Adrenal gland (tissue), 12 donors: ENCODE data around the gene MRPS24. TPM values are rescaled to one million over a fixed set of nuclear protein-coding genes. Genes with fewer than 3 reads are reported as not detected.

Source experiments
- DNase-seq, 7 donors: peaks; one replicate each; pipeline ENCODE4 v3.0.0-alpha.2; 2019 to 2020
- H3K27ac ChIP-seq, 5 donors: fragments of 200-600 bp; sonication (generic) in 4 of 5; 1 replicate in 3 of 5; 2 replicates in 2 of 5; pipeline versions ENCODE4 v1.5.1 to v1.8.0; 2016 to 2020; ENCODE audit warnings: mild to moderate bottlenecking in 1 of 5
- H3K27me3 ChIP-seq: fragments of 200-600 bp; 2 replicates; pipeline ENCODE4 v1.8.0; 2021
- H3K36me3 ChIP-seq, 2 donors: fragments of 200-600 bp; replicated peaks in 1 of 2; 1 replicate in 1 of 2; 2 replicates in 1 of 2; pipeline versions ENCODE4 v1.5.1 to v1.8.0; 2018 to 2022
- H3K4me1 ChIP-seq, 2 donors: fragments of 200-600 bp; replicated peaks in 1 of 2; 1 replicate in 1 of 2; 2 replicates in 1 of 2; pipeline versions ENCODE4 v1.5.1 to v1.8.0; 2018 to 2021
- H3K4me3 ChIP-seq, 4 donors: fragments of 200-600 bp; sonication (generic) in 3 of 4; one replicate each; pipeline ENCODE4 v1.5.1; 2016 to 2018
- H3K9me3 ChIP-seq, 3 donors: fragments of 200-600 bp; sonication (generic) in 1 of 3; replicated peaks in 1 of 3; 1 replicate in 2 of 3; 2 replicates in 1 of 3; pipeline versions ENCODE4 v1.5.1 to v1.8.0; 2016 to 2021
- POLR2A ChIP-seq, 2 donors: fragments of 450-650 bp; IDR thresholded peaks; one replicate each; pipeline ENCODE4 v1.6.1; 2017; ENCODE audit warnings: antibody characterized with exemption in 2 of 2, mild to moderate bottlenecking in 2 of 2, moderate library complexity in 1 of 2
- whole genome bisulfite sequencing, 4 donors: extraction: QIAGEN DNeasy Blood & Tissue Kit in 2 of 4; methylation state at CpG; one replicate each; pipeline versions ENCODE4 v1.1.5 to v1.1.7; 2013 to 2017; 5-methylcytosine and 5-hydroxymethylcytosine counted together
- intact Hi-C, 2 donors: fragments of 100-400 bp; cut with DNase I; formaldehyde crosslinking; loops; one replicate each; pipeline versions ENCODE4 v1.14.1 to v1.15.0; 2022 to 2023
- polyA plus RNA-seq, 3 donors: library from polyadenylated mRNA; stranded (reverse); fragments of 200-250 nt in 2 of 3; fragments of 350-450 nt in 1 of 3; fragmentation: Illumina TruSeq in 1 of 3; extraction: RNeasy Lipid Tissue Mini Kit (QIAGEN cat#74804) in 1 of 3; gene quantifications; one replicate each; pipeline ENCODE4 v1.2.3, GENCODE V29; 2013 to 2014
- total RNA-seq, 9 donors: library from RNA; depleted of rRNA in 4 of 9; stranded (reverse); fragments of >200 nt in 4 of 9; fragments of 120-200 nt in 1 of 9; fragmentation: NEBNext Ultra II Directional in 1 of 9; extraction: Animal tissue kit (Norgen Biotek cat#: 25700) in 1 of 9; gene quantifications; one replicate each; pipeline versions ENCODE4 v1.1.0 to v1.2.4, GENCODE V29; 2013 to 2023
- TF ChIP-seq, protein P1 (sequence below), 6 experiments: fragments of 450-650 bp in 4 of 6; fragments of 200-600 bp in 2 of 6; sonication (generic) in 1 of 6; IDR thresholded peaks; 1 replicate in 5 of 6; 2 replicates in 1 of 6; pipeline versions ENCODE4 v1.5.1 to v1.8.0; 2016 to 2021; ENCODE audit warnings: antibody characterized with exemption in 6 of 6, mild to moderate bottlenecking in 2 of 6, moderate library complexity in 1 of 6
- donor health status: healthy with polysubstance abuse.
- donor health status: Bipolar disorder and iron deficiency.
- donor health status: DM: yes; HTN: yes; CAD: no.
- donor health status: DM: no; HTN: no; CAD: no.
- donor health status: DM: no; HTN: no; CAD: no.
- donor health status: DM: yes; HTN: yes; CAD: no.

MRPS24 gene
- total and polyA plus RNA-seq, 12 donors: 72.5 to 356 (median 195) TPM

- 45 to 59% (median 47%) methylated on average over 12 of the region's 12 CpGs for WGBS, 4 donors
- peak in 2 of 7 donors; percentile 43 to 58 for DNase-seq
Measured at GRCh38 chr7:43891069-43891955, 22.0 kb upstream of the MRPS24 start.

DNA sequence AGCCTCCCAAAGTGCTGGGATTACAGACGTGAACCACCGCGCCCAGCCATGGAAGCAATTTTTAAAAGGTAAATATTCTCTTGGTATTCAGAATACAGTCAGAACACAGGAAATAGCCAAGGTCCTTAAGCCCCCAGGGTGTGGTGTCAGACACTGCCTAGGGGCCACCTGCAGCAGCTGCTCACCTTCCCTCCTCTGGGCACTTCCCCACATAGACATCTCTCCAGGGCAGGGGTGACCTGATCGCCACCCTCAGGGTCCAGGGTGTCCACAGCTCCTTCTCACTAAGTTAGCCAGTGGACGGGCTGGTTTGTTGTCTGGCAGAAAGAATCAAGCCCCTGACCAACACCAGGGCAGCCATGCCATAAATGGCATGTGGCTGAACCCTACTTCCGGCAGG is 21.2 kb upstream of the MRPS24 start:
- Histone ChIP-seq H3K9me3 (no peaks in the 10 kb centered on the region), H3K27ac (peak overlapping the region in 3 of 5 donors; percentile 67 to 82 (median 81)), H3K4me1 (peaks cover 18 to 36% of the 10 kb centered on the region in 2 donors), H3K36me3 (peaks cover 0 to 14% of the 10 kb centered on the region in 2 donors), H3K27me3 (no peaks in the 10 kb centered on the region), H3K4me3 (no peak overlapping the region)
- no peak for DNase-seq
- intact Hi-C loops: no loop called here
- TF ChIP-seq POLR2A (IDR thresholded peaks at IDR 0.05): no peak
- TF ChIP-seq, protein P1, sequence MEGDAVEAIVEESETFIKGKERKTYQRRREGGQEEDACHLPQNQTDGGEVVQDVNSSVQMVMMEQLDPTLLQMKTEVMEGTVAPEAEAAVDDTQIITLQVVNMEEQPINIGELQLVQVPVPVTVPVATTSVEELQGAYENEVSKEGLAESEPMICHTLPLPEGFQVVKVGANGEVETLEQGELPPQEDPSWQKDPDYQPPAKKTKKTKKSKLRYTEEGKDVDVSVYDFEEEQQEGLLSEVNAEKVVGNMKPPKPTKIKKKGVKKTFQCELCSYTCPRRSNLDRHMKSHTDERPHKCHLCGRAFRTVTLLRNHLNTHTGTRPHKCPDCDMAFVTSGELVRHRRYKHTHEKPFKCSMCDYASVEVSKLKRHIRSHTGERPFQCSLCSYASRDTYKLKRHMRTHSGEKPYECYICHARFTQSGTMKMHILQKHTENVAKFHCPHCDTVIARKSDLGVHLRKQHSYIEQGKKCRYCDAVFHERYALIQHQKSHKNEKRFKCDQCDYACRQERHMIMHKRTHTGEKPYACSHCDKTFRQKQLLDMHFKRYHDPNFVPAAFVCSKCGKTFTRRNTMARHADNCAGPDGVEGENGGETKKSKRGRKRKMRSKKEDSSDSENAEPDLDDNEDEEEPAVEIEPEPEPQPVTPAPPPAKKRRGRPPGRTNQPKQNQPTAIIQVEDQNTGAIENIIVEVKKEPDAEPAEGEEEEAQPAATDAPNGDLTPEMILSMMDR (IDR thresholded peaks at IDR 0.05): no peak
- WGBS, 4 donors: 83 to 90% (median 87%) methylated on average over 5 to 6 of the region's 6 CpGs

More at GRCh38 chr7:43891069-43891955, 22.0 kb upstream of the MRPS24 start:
- Histone ChIP-seq H3K27ac (peak overlapping the region; percentile 45 to 82 (median 69)), H3K4me3 (no peak overlapping the region), H3K9me3 (no peaks in the 10 kb centered on the region), H3K27me3 (no peaks in the 10 kb centered on the region), H3K4me1 (peaks cover 18 to 36% of the 10 kb centered on the region in 2 donors), H3K36me3 (peaks cover 0 to 6% of the 10 kb centered on the region in 2 donors)
- TF ChIP-seq, protein P1 (IDR thresholded peaks at IDR 0.05): no peak
- peak in 1 of 2 donors; percentile 61 for TF ChIP-seq POLR2A (IDR thresholded peaks at IDR 0.05)
- intact Hi-C loops: no loop called here

DNA sequence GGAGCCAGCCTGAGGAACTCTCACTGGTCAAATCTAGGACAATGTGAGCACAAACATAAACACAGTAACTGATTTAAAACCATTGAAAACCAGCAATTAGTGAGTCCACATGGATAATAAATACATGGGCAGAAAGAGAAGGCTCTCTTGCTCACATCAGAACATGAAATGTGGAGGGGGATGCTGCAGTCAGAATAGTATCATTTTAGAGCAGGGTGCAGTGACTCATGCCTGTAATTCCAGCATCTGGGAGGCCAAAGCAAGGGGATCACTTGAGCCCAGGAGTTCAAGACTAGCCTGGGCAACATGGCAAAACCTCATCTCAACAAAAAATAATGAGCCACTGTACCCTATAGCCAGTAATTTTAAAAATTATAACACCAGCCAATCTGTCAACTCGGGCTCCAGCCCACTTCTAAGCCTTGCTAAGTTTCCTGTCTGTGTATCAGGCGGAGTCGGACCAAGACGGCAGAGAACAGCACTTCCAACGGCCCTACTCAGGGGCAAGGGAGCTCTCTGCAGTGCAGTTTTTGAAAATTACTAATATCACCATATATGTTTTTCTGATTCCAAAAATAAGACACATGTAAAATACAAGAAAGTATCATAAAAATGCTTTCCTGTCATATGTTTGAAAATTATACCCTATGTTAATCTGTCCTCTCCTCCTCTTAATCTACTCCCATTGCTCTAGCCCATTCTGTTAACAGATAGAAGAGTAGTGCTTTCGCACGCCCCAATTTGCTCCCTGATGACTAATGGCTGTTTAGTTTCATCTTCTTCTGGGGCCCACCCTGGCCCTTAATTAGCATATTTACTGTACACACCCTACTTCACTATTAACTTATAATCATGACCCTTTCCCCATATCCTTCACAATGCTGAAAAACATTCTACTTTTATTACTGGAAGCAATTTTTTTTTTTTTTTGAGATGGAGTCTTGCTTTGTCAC is 20.0 kb upstream of the MRPS24 start:
- Histone ChIP-seq H3K27ac (no peak overlapping the region), H3K9me3 (no peaks in the 10 kb centered on the region), H3K4me3 (no peak overlapping the region), H3K4me1 (peaks cover 18 to 36% of the 10 kb centered on the region in 2 donors), H3K27me3 (no peaks in the 10 kb centered on the region), H3K36me3 (peaks cover 0 to 15% of the 10 kb centered on the region in 2 donors)
- TF ChIP-seq, protein P1 (IDR thresholded peaks at IDR 0.05): no peak
- TF ChIP-seq POLR2A (IDR thresholded peaks at IDR 0.05): no peak
- intact Hi-C loops: no loop called here
- 75 to 81% (median 81%) methylated on average over 7 of the region's 7 CpGs for WGBS, 4 donors
- DNase-seq: no peak

- Histone ChIP-seq H3K4me1 (peaks cover 8 to 22% of the 10 kb centered on the region in 2 donors), H3K4me3 (no peak overlapping the region), H3K27me3 (no peaks in the 10 kb centered on the region), H3K9me3 (no peaks in the 10 kb centered on the region), H3K36me3 (peaks cover 0 to 43% of the 10 kb centered on the region in 2 donors), H3K27ac (peak overlapping the region in 1 of 5 donors; percentile 5)
- TF ChIP-seq, protein P1 (IDR thresholded peaks at IDR 0.05): no peak
- TF ChIP-seq POLR2A (IDR thresholded peaks at IDR 0.05): no peak
- intact Hi-C loops: no loop called here
- WGBS, 4 donors: 67 to 73% (median 69%) methylated on average over 4 of the region's 4 CpGs
- DNase-seq: no peak
Measured at GRCh38 chr7:43884617-43885016, 15.3 kb upstream of the MRPS24 start.
